ENCODE measurements around the gene CHML.

DNA sequence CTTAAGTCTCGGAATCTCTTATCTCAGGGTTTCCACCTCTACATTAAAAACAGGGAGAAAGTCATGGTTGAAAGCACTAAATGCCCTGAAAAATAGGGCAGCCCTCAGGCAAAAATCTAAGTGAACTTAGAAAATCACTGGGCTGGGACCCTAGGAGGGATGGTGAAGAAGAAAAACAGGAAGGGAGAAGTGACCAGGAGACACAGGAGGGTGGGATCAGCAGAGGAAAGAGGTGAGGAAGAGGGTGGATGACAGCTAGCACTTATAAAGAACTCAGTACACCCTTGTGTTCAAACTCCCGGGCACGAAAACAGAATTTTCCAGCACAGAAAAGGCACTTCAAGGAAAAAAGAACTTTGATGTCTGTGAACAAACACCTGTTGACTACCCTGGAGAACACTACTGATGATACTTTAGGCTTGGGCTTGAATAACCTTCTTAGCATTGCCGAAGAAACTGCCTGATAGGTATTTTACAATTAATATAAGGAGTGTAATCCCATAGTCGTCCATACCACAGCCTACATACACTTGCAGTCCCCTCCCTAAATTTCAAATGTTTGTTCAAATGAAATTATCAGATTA is 2.0 kb downstream of the CHML start:
- TF ChIP-seq, protein P1, sequence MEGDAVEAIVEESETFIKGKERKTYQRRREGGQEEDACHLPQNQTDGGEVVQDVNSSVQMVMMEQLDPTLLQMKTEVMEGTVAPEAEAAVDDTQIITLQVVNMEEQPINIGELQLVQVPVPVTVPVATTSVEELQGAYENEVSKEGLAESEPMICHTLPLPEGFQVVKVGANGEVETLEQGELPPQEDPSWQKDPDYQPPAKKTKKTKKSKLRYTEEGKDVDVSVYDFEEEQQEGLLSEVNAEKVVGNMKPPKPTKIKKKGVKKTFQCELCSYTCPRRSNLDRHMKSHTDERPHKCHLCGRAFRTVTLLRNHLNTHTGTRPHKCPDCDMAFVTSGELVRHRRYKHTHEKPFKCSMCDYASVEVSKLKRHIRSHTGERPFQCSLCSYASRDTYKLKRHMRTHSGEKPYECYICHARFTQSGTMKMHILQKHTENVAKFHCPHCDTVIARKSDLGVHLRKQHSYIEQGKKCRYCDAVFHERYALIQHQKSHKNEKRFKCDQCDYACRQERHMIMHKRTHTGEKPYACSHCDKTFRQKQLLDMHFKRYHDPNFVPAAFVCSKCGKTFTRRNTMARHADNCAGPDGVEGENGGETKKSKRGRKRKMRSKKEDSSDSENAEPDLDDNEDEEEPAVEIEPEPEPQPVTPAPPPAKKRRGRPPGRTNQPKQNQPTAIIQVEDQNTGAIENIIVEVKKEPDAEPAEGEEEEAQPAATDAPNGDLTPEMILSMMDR (tag by site-specific recombination; IDR thresholded peaks at IDR 0.05): no peak
- TF ChIP-seq SETDB1 (IDR thresholded peaks at IDR 0.05; ENCODE audit: insufficient read length, low read length) (no peak), ZNF174 (tag by site-specific recombination; IDR thresholded peaks at IDR 0.05) (no peak)
- TF ChIP-seq, protein P2, sequence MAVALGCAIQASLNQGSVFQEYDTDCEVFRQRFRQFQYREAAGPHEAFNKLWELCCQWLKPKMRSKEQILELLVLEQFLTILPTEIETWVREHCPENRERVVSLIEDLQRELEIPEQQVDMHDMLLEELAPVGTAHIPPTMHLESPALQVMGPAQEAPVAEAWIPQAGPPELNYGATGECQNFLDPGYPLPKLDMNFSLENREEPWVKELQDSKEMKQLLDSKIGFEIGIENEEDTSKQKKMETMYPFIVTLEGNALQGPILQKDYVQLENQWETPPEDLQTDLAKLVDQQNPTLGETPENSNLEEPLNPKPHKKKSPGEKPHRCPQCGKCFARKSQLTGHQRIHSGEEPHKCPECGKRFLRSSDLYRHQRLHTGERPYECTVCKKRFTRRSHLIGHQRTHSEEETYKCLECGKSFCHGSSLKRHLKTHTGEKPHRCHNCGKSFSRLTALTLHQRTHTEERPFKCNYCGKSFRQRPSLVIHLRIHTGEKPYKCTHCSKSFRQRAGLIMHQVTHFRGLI (tag by site-specific recombination; IDR thresholded peaks at IDR 0.05): no peak
- TF ChIP-seq, protein P3, sequence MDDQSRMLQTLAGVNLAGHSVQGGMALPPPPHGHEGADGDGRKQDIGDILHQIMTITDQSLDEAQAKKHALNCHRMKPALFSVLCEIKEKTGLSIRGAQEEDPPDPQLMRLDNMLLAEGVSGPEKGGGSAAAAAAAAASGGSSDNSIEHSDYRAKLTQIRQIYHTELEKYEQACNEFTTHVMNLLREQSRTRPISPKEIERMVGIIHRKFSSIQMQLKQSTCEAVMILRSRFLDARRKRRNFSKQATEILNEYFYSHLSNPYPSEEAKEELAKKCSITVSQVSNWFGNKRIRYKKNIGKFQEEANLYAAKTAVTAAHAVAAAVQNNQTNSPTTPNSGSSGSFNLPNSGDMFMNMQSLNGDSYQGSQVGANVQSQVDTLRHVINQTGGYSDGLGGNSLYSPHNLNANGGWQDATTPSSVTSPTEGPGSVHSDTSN (CRISPR knock-in tag; IDR thresholded peaks at IDR 0.05): no peak
- TF ChIP-seq, protein P4, sequence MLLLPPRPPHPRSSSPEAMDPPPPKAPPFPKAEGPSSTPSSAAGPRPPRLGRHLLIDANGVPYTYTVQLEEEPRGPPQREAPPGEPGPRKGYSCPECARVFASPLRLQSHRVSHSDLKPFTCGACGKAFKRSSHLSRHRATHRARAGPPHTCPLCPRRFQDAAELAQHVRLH (tag by site-specific recombination; IDR thresholded peaks at IDR 0.05): no peak
- TF ChIP-seq, protein P5, sequence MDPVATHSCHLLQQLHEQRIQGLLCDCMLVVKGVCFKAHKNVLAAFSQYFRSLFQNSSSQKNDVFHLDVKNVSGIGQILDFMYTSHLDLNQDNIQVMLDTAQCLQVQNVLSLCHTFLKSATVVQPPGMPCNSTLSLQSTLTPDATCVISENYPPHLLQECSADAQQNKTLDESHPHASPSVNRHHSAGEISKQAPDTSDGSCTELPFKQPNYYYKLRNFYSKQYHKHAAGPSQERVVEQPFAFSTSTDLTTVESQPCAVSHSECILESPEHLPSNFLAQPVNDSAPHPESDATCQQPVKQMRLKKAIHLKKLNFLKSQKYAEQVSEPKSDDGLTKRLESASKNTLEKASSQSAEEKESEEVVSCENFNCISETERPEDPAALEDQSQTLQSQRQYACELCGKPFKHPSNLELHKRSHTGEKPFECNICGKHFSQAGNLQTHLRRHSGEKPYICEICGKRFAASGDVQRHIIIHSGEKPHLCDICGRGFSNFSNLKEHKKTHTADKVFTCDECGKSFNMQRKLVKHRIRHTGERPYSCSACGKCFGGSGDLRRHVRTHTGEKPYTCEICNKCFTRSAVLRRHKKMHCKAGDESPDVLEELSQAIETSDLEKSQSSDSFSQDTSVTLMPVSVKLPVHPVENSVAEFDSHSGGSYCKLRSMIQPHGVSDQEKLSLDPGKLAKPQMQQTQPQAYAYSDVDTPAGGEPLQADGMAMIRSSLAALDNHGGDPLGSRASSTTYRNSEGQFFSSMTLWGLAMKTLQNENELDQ (tag by site-specific recombination; IDR thresholded peaks at IDR 0.05; ENCODE audit: low read depth): no peak

Measured in HEK293 (cell line).